H1 (cell line): Measurements from ENCODE around the gene RASGRF1. TPM values are rescaled to one million over a fixed set of nuclear protein-coding genes. Genes with fewer than 3 reads are reported as not detected.

Experiments
- CTCF ChIA-PET: fragments of 300-600 bp; sonication (Branson Sonifier 250); formaldehyde crosslinking; loops from one replicate; lab custom pipeline; 2021; ENCODE audit not compliant: partially characterized antibody; lab: Charles Lee
- POLR2A ChIA-PET: fragments of 300-600 bp; sonication (Branson Sonifier 250); formaldehyde crosslinking; loops from one replicate; lab custom pipeline; 2021; ENCODE audit warnings: inconsistent platforms; ENCODE audit not compliant: partially characterized antibody; lab: Charles Lee
- DNase-seq, 2 experiments: peaks; one replicate each; pipeline versions ENCODE4 v3.0.0 to v3.0.0-alpha.2; 2010 to 2022; ENCODE audit warnings: low spot score in 2 of 2, low read depth in 1 of 2, mixed read lengths in 1 of 2
- FAIRE-seq: peaks from 2 replicates; lab custom pipeline; 2011; peaks lifted over from hg19 to GRCh38; lab: Jason Lieb, UNC
- H2AFZ ChIP-seq: 2 replicates; pipeline ENCODE4 v1.8.1; 2012; ENCODE audit warnings: low read length, inconsistent platforms
- H2AK5ac ChIP-seq: 2 replicates; pipeline ENCODE4 v1.6.1; 2013; ENCODE audit warnings: low read depth, low read length
- H2BK120ac ChIP-seq: replicated peaks from 2 replicates; pipeline ENCODE3; 2013; ENCODE audit warnings: low read depth, low read length, inconsistent platforms
- H2BK12ac ChIP-seq: 2 replicates; pipeline ENCODE4 v1.6.1; 2013; ENCODE audit warnings: low read depth, low read length
- H2BK15ac ChIP-seq: 2 replicates; pipeline ENCODE4 v1.6.1; 2013; ENCODE audit warnings: low read length
- H2BK20ac ChIP-seq: 2 replicates; pipeline ENCODE4 v1.6.1; 2013; ENCODE audit warnings: low read length
- H2BK5ac ChIP-seq: 2 replicates; pipeline ENCODE4 v1.6.1; 2013; ENCODE audit warnings: low read depth, low read length
- H3K14ac ChIP-seq: 2 replicates; pipeline ENCODE4 v1.6.1; 2013; ENCODE audit warnings: inconsistent platforms; ENCODE audit not compliant: insufficient read length
- H3K18ac ChIP-seq: 2 replicates; pipeline ENCODE4 v1.6.1; 2013; ENCODE audit warnings: low read length; ENCODE audit errors: extremely low read depth
- H3K23ac ChIP-seq: 2 replicates; pipeline ENCODE4 v1.6.1; 2013; ENCODE audit warnings: inconsistent platforms; ENCODE audit not compliant: insufficient read length
- H3K23me2 ChIP-seq: 2 replicates; pipeline ENCODE4 v1.6.1; 2013; ENCODE audit warnings: low read depth, low read length
- H3K27ac ChIP-seq: 2 replicates; pipeline ENCODE4 v1.6.1; 2011; ENCODE audit warnings: low read depth, low read length, inconsistent platforms
- H3K27me3 ChIP-seq, 4 experiments: replicated peaks in 1 of 4; 1 replicate in 1 of 4; 2 replicates in 3 of 4; pipeline versions ENCODE4 v1.6.1 to v1.8.1; 2011 to 2013; ENCODE audit warnings: low read length in 3 of 4, mild to moderate bottlenecking in 3 of 4, inconsistent platforms in 2 of 4, mixed read lengths in 2 of 4, moderate library complexity in 1 of 4; ENCODE audit not compliant: control insufficient read depth in 3 of 4, insufficient read depth in 3 of 4; ENCODE audit errors: extremely low read depth in 1 of 4
- H3K36me3 ChIP-seq, 4 experiments: 2 replicates each; pipeline versions ENCODE4 v1.6.1 to v1.8.1; 2011 to 2013; ENCODE audit warnings: mild to moderate bottlenecking in 4 of 4, low read length in 3 of 4, moderate library complexity in 2 of 4, control low read depth in 1 of 4, inconsistent platforms in 1 of 4; ENCODE audit not compliant: insufficient read depth in 4 of 4, control insufficient read depth in 2 of 4
- H3K4ac ChIP-seq: replicated peaks from 2 replicates; pipeline ENCODE3; 2013; ENCODE audit warnings: low read length, low read depth, mixed read lengths, inconsistent platforms; ENCODE audit not compliant: insufficient read length
- H3K4me1 ChIP-seq, 4 experiments: replicated peaks in 1 of 4; 1 replicate in 1 of 4; 2 replicates in 3 of 4; pipeline versions ENCODE4 v1.6.1 to v1.8.1; 2011 to 2013; ENCODE audit warnings: low read length in 3 of 4, inconsistent platforms in 2 of 4, mixed read lengths in 1 of 4; ENCODE audit not compliant: insufficient read depth in 4 of 4, control insufficient read depth in 3 of 4
- H3K4me2 ChIP-seq, 2 experiments: 2 replicates each; pipeline versions ENCODE4 v1.6.1 to v1.8.1; 2011 to 2013; ENCODE audit warnings: low read depth in 2 of 2, low read length in 2 of 2, control low read depth in 1 of 2, inconsistent platforms in 1 of 2, mild to moderate bottlenecking in 1 of 2; ENCODE audit not compliant: insufficient read depth in 1 of 2
- H3K4me3 ChIP-seq, 4 experiments: fragments of 200-600, 300-600 bp in 1 of 4; sonication (generic), shearing (Covaris generic), sonication (Bioruptor Twin) in 1 of 4; 2 replicates each; pipeline versions ENCODE4 v1.5.1 to v1.8.1; 2011 to 2016; ENCODE audit warnings: low read length in 4 of 4, low read depth in 3 of 4, control low read depth in 2 of 4, inconsistent platforms in 2 of 4, mild to moderate bottlenecking in 2 of 4, mixed read lengths in 1 of 4, moderate library complexity in 1 of 4; ENCODE audit not compliant: insufficient read depth in 2 of 4; ENCODE audit errors: extremely low read depth in 1 of 4
- H3K56ac ChIP-seq: replicated peaks from 2 replicates; pipeline ENCODE3; 2013; ENCODE audit warnings: low read depth, mild to moderate bottlenecking, mixed read lengths, low read length, inconsistent platforms; ENCODE audit not compliant: insufficient read length
- H3K79me1 ChIP-seq: 2 replicates; pipeline ENCODE4 v1.6.1; 2013; ENCODE audit warnings: low read depth, low read length, control low read depth
- H3K79me2 ChIP-seq, 2 experiments: 2 replicates each; pipeline versions ENCODE4 v1.6.1 to v1.8.1; 2012 to 2013; ENCODE audit warnings: low read length in 2 of 2, mild to moderate bottlenecking in 2 of 2, inconsistent platforms in 1 of 2; ENCODE audit not compliant: insufficient read depth in 2 of 2, control insufficient read depth in 1 of 2
- H3K9ac ChIP-seq, 4 experiments: replicated peaks in 1 of 4; 1 replicate in 1 of 4; 2 replicates in 3 of 4; pipeline versions ENCODE4 v1.6.1 to v1.8.1; 2011 to 2013; ENCODE audit warnings: low read depth in 3 of 4, low read length in 3 of 4, control low read depth in 2 of 4, mild to moderate bottlenecking in 2 of 4, moderate library complexity in 2 of 4, inconsistent platforms in 1 of 4; ENCODE audit errors: extremely low read depth in 1 of 4
- H3K9me3 ChIP-seq, 2 experiments: 2 replicates each; pipeline versions ENCODE4 v1.6.1 to v1.8.1; 2012 to 2013; ENCODE audit warnings: mild to moderate bottlenecking in 2 of 2, moderate library complexity in 2 of 2, control low read depth in 1 of 2, inconsistent platforms in 1 of 2, low read depth in 1 of 2, low read length in 1 of 2, mixed read lengths in 1 of 2; ENCODE audit not compliant: insufficient read depth in 2 of 2
- H4K20me1 ChIP-seq, 2 experiments: replicated peaks in 1 of 2; 2 replicates each; pipeline versions ENCODE3 to v1.8.1; 2011 to 2013; ENCODE audit warnings: inconsistent platforms in 2 of 2, low read length in 2 of 2, mild to moderate bottlenecking in 1 of 2; ENCODE audit not compliant: insufficient read depth in 2 of 2, control insufficient read depth in 1 of 2
- H4K5ac ChIP-seq: 2 replicates; pipeline ENCODE4 v1.6.1; 2013; ENCODE audit warnings: low read length, low read depth, mixed read lengths, inconsistent platforms; ENCODE audit not compliant: insufficient read length
- H4K8ac ChIP-seq: 2 replicates; pipeline ENCODE4 v1.8.0; 2013; ENCODE audit warnings: mild to moderate bottlenecking, moderate library complexity, low read length, inconsistent platforms; ENCODE audit not compliant: insufficient read depth; ENCODE audit errors: extremely low read depth
- H4K91ac ChIP-seq: replicated peaks from 2 replicates; pipeline ENCODE3; 2013; ENCODE audit warnings: low read length, mixed read lengths, inconsistent platforms; ENCODE audit not compliant: insufficient read length
- ASH2L ChIP-seq: fragments of 200-600, 300-600 bp; sonication (generic); IDR thresholded peaks from one replicate; pipeline ENCODE4 v1.7.1; 2017; ENCODE audit warnings: low read length
- CBX5 ChIP-seq: fragments of 300-800, 300-1000 bp; sonication (generic); IDR thresholded peaks from 2 replicates; pipeline ENCODE4 v1.7.1; 2016; ENCODE audit warnings: antibody characterized with exemption, low read length, low read depth
- CTCF ChIP-seq, 3 experiments: IDR thresholded peaks; 1 replicate in 2 of 3; 2 replicates in 1 of 3; pipeline versions ENCODE4 v1.5.1 to v1.6.1; 2011; ENCODE audit warnings: low read length in 3 of 3, mild to moderate bottlenecking in 3 of 3, inconsistent platforms in 2 of 3, low read depth in 1 of 3, moderate library complexity in 1 of 3; ENCODE audit not compliant: insufficient read depth in 1 of 3; ENCODE audit errors: control extremely low read depth in 1 of 3
- RAD21 ChIP-seq, 2 experiments: IDR thresholded peaks in 1 of 2; conservative IDR thresholded peaks in 1 of 2; 2 replicates each; pipeline ENCODE4 v1.6.1; 2011; ENCODE audit warnings: low read depth in 2 of 2, low read length in 2 of 2, improper control_type of control experiment in 1 of 2, inconsistent platforms in 1 of 2, mild to moderate bottlenecking in 1 of 2, moderate library complexity in 1 of 2
- SRF ChIP-seq: IDR thresholded peaks from 2 replicates; pipeline ENCODE4 v1.6.1; 2011; ENCODE audit warnings: mild to moderate bottlenecking, low read depth, low read length, moderate library complexity
- TAF7 ChIP-seq: optimal IDR thresholded peaks from 2 replicates; pipeline ENCODE3; 2011; ENCODE audit warnings: low read depth, mild to moderate bottlenecking, inconsistent platforms, low read length, moderate library complexity, borderline replicate concordance
- TBP ChIP-seq: IDR thresholded peaks from 2 replicates; pipeline ENCODE4 v1.6.1; 2011; ENCODE audit warnings: low read depth, low read length, improper control_type of control experiment
- ZNF274 ChIP-seq: IDR thresholded peaks from 2 replicates; pipeline ENCODE4 v1.7.0; 2012; ENCODE audit warnings: low read length, borderline replicate concordance; ENCODE audit errors: extremely low read depth
- WGBS, 2 experiments: shearing (Covaris generic) in 1 of 2; methylation state at CpG; one replicate each; pipeline versions ENCODE4 v1.1.6 to v1.1.7; 2013 to 2015; ENCODE audit warnings: low lambda C conversion rate in 2 of 2, mixed read lengths in 2 of 2, inconsistent platforms in 1 of 2, low coverage in 1 of 2, missing lambda C conversion rate in 1 of 2; ENCODE audit not compliant: insufficient replicate concordance in 2 of 2, insufficient coverage in 1 of 2, insufficient read length in 1 of 2; ENCODE audit errors: extremely low coverage in 1 of 2, missing lambda C conversion rate in 1 of 2; 5-methylcytosine and 5-hydroxymethylcytosine counted together
- polyA plus RNA-seq, 7 experiments: library from polyadenylated mRNA; depleted of rRNA in 3 of 7; stranded (reverse) in 5 of 7; unstranded in 2 of 7; fragments of >200 nt in 5 of 7; fragments of 200-250 nt in 2 of 7; gene quantifications; 1 replicate in 5 of 7; 2 replicates in 1 of 7; 4 replicates in 1 of 7; pipeline versions ENCODE4 v1.2.1 to v1.2.3, GENCODE V29; 2011 to 2013; ENCODE audit warnings: missing spikeins in 2 of 7, mixed read lengths in 2 of 7
- total RNA-seq: library from RNA; stranded (reverse); fragmentation: NEBNext Ultra II Directional; extraction: Animal tissue kit (Norgen Biotek cat#: 25700); gene quantifications from 2 replicates; pipeline ENCODE4 v1.2.1, GENCODE V29; 2021

The RASGRF1 gene
- total and polyA plus RNA-seq, 2 of the 8 experiments (the other 6 are each of a cell fraction or from before 2014, with no cell fraction given): 0.42 to 0.67 TPM

DNA sequence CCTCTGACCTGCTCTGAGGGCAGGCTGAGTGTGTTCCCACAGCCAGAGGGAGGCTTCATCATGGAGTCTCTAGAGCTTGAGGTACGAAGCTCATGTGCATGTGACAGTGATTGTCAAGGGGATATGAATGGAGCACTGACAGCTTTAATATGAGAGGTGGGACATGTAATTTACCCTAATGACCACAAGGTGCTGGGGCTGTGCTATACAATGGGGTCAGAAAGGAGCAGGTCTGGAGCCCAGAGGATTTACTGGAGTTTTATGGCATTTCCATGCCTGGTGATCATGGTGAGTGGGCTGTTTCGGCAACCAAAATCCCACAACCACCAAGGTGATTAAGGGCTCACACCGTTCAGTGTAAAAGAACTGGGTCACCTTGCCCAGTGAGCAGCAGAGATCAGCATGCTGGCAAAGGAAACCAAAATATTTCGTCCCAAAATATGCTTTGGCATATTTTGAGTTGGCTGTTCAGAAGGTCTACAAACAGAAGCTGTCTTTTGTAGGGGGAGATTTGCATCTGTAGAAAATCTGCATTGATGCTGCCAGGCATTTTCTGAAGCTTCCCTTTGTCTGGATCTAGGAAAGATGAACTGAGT lies 40.1 kb upstream of the RASGRF1 start:
- Histone ChIP-seq H3K18ac (no peak overlapping the region), H2AFZ (no peak overlapping the region), H3K4me1 (peaks cover 0 to 5% (median 2%) of the 10 kb centered on the region in 4 experiments; a peak in 4 of 7 replicates), H3K9ac (no peak overlapping the region), H3K27me3 (no peaks in the 10 kb centered on the region), H2BK12ac (no peak overlapping the region), H3K23ac (no peak overlapping the region), H3K23me2 (no peaks in the 10 kb centered on the region; the same call in 1 of the 2 replicates), H4K20me1 (no peaks in the 10 kb centered on the region), H2BK15ac (no peak overlapping the region; the same call in 1 of the 2 replicates), H4K91ac (no peak overlapping the region), H3K9me3 (0 out of 4 replicates have a peak, but pooled peaks cover 5 to 6% of the 10 kb centered on the region in 2 experiments), H2BK20ac (no peak overlapping the region), H4K8ac (no peak overlapping the region), H3K4me2 (no peak overlapping the region), H3K79me2 (no peaks in the 10 kb centered on the region), H4K5ac (no peak overlapping the region)
- WGBS, 2 experiments: 83% methylated on average over 4 of the region's 4 CpGs; no CpG with 5 or more reads in 1 of the 2 experiments
- POLR2A ChIA-PET: interaction anchor here (0.8 kb wide), 1 partner anchor 16 kb away, joined by 3 read pairs; no protein-coding TSS in a partner anchor
- peak; percentile 68 for FAIRE-seq
- TF ChIP-seq ZNF274: no peak
- no peak for TF ChIP-seq CBX5
- no peak for TF ChIP-seq ASH2L
- TF ChIP-seq TAF7: no peak
- TF ChIP-seq CTCF (IDR thresholded peaks at IDR 0.05; ENCODE audit: control extremely low read depth in 1 of 3, insufficient read depth in 1 of 3, low read depth in 1 of 3, low read length in 3 of 3): peak; percentile 2 to 68 (median 64)
- peak; percentile 42 to 63 for TF ChIP-seq RAD21 (IDR thresholded peaks at IDR 0.05 in 1 of 2, conservative IDR thresholded peaks at IDR 0.05 in 1 of 2; ENCODE audit: low read depth in 2 of 2, low read length in 2 of 2)
- TF ChIP-seq SRF: no peak
- no peak for TF ChIP-seq TBP
- TF ChIP-seq, all 59 proteins: peak for 2
- H2AK5ac ChIP-seq: no peak overlapping the region
- H3K4me3 ChIP-seq: no peak overlapping the region
- H2BK120ac ChIP-seq: no peak overlapping the region
- no peak overlapping the region for H3K27ac ChIP-seq
- H3K4ac ChIP-seq: no peak overlapping the region
- no peak overlapping the region for H3K14ac ChIP-seq
- no peaks in the 10 kb centered on the region for H3K36me3 ChIP-seq
- H2BK5ac ChIP-seq: no peak overlapping the region
- no peak overlapping the region for H3K56ac ChIP-seq
- no peak for DNase-seq
- no peaks in the 10 kb centered on the region for H3K79me1 ChIP-seq
- CTCF ChIA-PET: interaction anchor here (0.5 to 6.4 kb wide), 30 partner anchors 9 to 400 kb away, joined by 3 to 36 read pairs (median 5); partner anchors contain the start of gene RASGRF1
